WTC11 (cell line): ENCODE data around the gene GPC6. TPM values are rescaled to one million over a fixed set of nuclear protein-coding genes. Genes with fewer than 3 reads are reported as not detected.

ENCODE experiments used
- ATAC-seq: fragments of 200-7000 bp; cut with Tn5 transposase; 2 replicates; pipeline ENCODE4 v1.10.0; 2021; ENCODE audit warnings: mild to moderate bottlenecking, moderate library complexity
- CTCF ChIA-PET: fragments of 300-600 bp; sonication (Branson Sonifier 250); formaldehyde crosslinking; loops from one replicate; lab custom pipeline; 2021; ENCODE audit warnings: antibody characterized with exemption; lab: Charles Lee
- POLR2A ChIA-PET: fragments of 350-600 bp; sonication (Branson Sonifier 250); formaldehyde crosslinking; loops from one replicate; lab custom pipeline; 2021; ENCODE audit warnings: antibody characterized with exemption; lab: Charles Lee
- DNase-seq: peaks from one replicate; pipeline ENCODE4 v3.0.0; 2021; ENCODE audit warnings: low spot score
- H3K27ac Mint-ChIP-seq: 2 replicates; pipeline ENCODE4 v1.8.0; 2021; ENCODE audit warnings: mixed read lengths
- H3K27me3 Mint-ChIP-seq: 2 replicates; pipeline ENCODE4 v1.8.0; 2021; ENCODE audit warnings: low read depth, mild to moderate bottlenecking, moderate library complexity, mixed read lengths
- H3K36me3 Mint-ChIP-seq: 2 replicates; pipeline ENCODE4 v1.8.0; 2021; ENCODE audit warnings: mixed read lengths
- H3K4me1 Mint-ChIP-seq: 2 replicates; pipeline ENCODE4 v1.8.0; 2022; ENCODE audit warnings: mixed read lengths
- H3K4me3 Mint-ChIP-seq: 2 replicates; pipeline ENCODE4 v1.8.0; 2021; ENCODE audit warnings: mild to moderate bottlenecking, moderate library complexity, mixed read lengths
- H3K9me3 Mint-ChIP-seq: 2 replicates; pipeline ENCODE4 v1.8.0; 2021; ENCODE audit warnings: mixed read lengths
- PRRX2 ChIP-seq: fragments of 250-450 bp; sonication (Bioruptor Pico); IDR thresholded peaks from 2 replicates; pipeline ENCODE4 v1.8.0; 2021; ENCODE audit warnings: mild to moderate bottlenecking
- RORB ChIP-seq: fragments of 250-450 bp; sonication (Bioruptor Pico); IDR thresholded peaks from 2 replicates; pipeline ENCODE4 v1.9.0; 2021; ENCODE audit warnings: mild to moderate bottlenecking
- SOX15 ChIP-seq: fragments of 250-450 bp; sonication (Bioruptor Pico); IDR thresholded peaks from 2 replicates; pipeline ENCODE4 v1.9.0; 2021; ENCODE audit warnings: mild to moderate bottlenecking
- ZNF263 ChIP-seq: sonication (generic); formaldehyde crosslinking; IDR thresholded peaks from 2 replicates; pipeline ENCODE4 v1.8.1; 2022; ENCODE audit warnings: low read depth, mild to moderate bottlenecking, moderate library complexity, missing genetic modification reagents
- ZNF396 ChIP-seq: fragments of 250-450 bp; sonication (Bioruptor Pico); IDR thresholded peaks from 2 replicates; pipeline ENCODE4 v1.8.0; 2021; ENCODE audit warnings: mild to moderate bottlenecking, moderate library complexity, borderline replicate concordance
- ZNF423 ChIP-seq: fragments of 250-450 bp; sonication (Bioruptor Pico); IDR thresholded peaks from 2 replicates; pipeline ENCODE4 v2.1.2; 2022; ENCODE audit warnings: mild to moderate bottlenecking, moderate library complexity
- ZNF671 ChIP-seq: fragments of 250-450 bp; sonication (Bioruptor Pico); IDR thresholded peaks from 2 replicates; pipeline ENCODE4 v1.8.0; 2021; ENCODE audit warnings: mild to moderate bottlenecking
- total RNA-seq: library from RNA; stranded (reverse); gene quantifications from 3 replicates; pipeline ENCODE4 v1.2.3, GENCODE V29; 2021
- TF ChIP-seq, protein P1 (sequence below): sonication (generic); formaldehyde crosslinking; IDR thresholded peaks from 2 replicates; pipeline ENCODE4 v1.8.0; 2023; ENCODE audit warnings: mild to moderate bottlenecking, missing genetic modification reagents
- TF ChIP-seq, protein P2 (sequence below): fragments of 250-450 bp; sonication (Bioruptor Pico); conservative IDR thresholded peaks from 2 replicates; pipeline ENCODE4 v1.9.0; 2021; ENCODE audit warnings: mild to moderate bottlenecking
- TF ChIP-seq, protein P3 (sequence below): sonication (generic); formaldehyde crosslinking; IDR thresholded peaks from 2 replicates; pipeline ENCODE4 v1.8.1; 2023; ENCODE audit warnings: mild to moderate bottlenecking, missing genetic modification reagents, moderate library complexity
- TF ChIP-seq, protein P4 (sequence below): fragments of 250-450 bp; sonication (Bioruptor Pico); IDR thresholded peaks from 2 replicates; pipeline ENCODE4 v1.9.0; 2021; ENCODE audit warnings: mild to moderate bottlenecking
- TF ChIP-seq, protein P5 (sequence below): fragments of 250-450 bp; sonication (Bioruptor Pico); IDR thresholded peaks from 2 replicates; pipeline ENCODE4 v2.1.2; 2022; ENCODE audit warnings: mild to moderate bottlenecking, moderate library complexity

The GPC6 gene
- total RNA-seq, 1 experiment from 2014 or later: 19.5 TPM

DNA sequence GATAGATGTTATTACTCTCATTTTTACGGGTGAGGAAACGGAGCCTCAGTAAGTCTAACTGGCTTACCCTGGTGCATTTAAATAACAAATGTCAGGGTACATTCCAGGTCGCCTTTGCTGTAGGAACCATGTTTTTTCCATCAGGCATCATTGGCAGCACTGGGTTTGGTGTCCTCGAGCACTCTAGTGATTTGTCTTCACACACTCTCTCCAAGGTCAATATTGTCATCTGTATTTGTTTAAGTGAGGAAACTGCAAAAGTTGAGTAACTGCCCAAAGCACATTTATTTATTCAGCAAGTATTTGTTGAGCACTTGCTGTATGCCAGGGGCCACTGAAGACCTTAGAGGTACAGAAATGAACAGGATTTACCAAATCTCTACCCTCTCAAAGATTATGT, 1174.3 kb downstream of the GPC6 start (continued):
- TF ChIP-seq ZNF423: no peak
- TF ChIP-seq RORB: no peak

DNA sequence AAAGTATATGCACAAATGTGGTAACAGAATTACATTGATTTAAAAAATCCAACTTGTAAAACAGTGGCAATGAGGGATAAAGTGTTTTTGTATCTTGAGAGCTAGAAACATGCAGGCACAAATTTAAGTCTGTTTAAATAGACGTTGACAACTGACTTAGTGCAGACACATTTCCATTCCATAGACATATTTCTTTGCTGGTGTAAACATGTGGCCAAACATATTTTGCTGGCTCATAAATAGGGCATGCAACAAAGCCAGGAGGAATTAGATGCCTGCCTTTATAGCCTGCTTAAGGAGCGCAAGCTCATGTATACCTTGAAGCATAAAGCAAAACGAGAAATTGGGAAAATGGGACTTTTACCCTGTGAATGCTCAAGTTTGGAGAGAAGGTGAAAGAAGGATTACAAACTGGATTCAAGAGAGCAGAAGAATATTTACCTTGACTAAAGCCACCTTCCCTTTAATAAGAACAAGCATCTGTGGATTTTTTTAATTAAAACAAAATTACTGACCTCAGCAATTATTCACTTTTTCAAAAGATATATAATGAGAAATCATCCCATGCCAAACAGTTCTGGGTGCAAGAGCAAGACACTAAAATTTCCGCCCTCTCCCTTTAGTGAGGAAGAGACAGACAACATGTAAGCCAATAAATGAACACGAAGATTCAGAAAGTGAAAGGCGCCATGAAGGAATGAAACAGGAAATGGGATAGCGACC, 1181.9 kb downstream of the GPC6 start:
- ChIA-PET CTCF (no interaction called here), POLR2A (no interaction called here)
- DNase-seq: no peak
- H3K27me3 Mint-ChIP-seq: no peaks in the 10 kb centered on the region
- no peak for ATAC-seq
- H3K4me3 Mint-ChIP-seq: no peak overlapping the region
- peaks cover 4% of the 10 kb centered on the region for H3K4me1 Mint-ChIP-seq
- no peak for TF ChIP-seq SOX15 (CRISPR knock-in tag)
- H3K9me3 Mint-ChIP-seq: peaks cover 5% of the 10 kb centered on the region
- H3K27ac Mint-ChIP-seq: no peak overlapping the region
- no peaks in the 10 kb centered on the region for H3K36me3 Mint-ChIP-seq

DNA sequence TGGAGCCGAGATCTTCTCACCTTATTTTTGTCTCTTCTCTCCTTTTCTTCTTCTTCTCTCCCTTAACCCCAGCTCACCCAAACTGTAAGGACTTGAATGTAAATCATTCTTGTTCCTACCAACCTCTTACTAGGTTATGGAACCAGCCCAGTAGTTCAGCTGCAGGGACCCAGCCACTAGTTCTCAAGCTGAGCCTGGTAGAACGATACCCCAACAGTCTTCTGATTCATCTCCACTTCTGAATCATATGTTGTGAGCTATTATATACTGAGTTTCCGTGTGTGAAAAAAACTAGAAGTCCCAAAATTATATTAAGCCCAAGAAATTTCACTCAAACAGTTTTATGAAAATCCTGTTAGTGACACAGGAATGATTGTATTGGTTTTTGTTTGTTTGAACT, 1185.1 kb downstream of the GPC6 start:
- ChIA-PET CTCF (no interaction called here), POLR2A (no interaction called here)
- ATAC-seq (no peak), DNase-seq (no peak)
- Mint-ChIP-seq H3K4me3 (no peak overlapping the region), H3K4me1 (peaks cover 7% of the 10 kb centered on the region), H3K27ac (no peak overlapping the region), H3K27me3 (no peaks in the 10 kb centered on the region), H3K9me3 (peaks cover 7% of the 10 kb centered on the region), H3K36me3 (no peaks in the 10 kb centered on the region)
- TF ChIP-seq ZNF263 (CRISPR knock-in tag) (no peak), ZNF396 (CRISPR knock-in tag) (no peak), ZNF671 (CRISPR knock-in tag) (no peak)
- TF ChIP-seq, protein P1, sequence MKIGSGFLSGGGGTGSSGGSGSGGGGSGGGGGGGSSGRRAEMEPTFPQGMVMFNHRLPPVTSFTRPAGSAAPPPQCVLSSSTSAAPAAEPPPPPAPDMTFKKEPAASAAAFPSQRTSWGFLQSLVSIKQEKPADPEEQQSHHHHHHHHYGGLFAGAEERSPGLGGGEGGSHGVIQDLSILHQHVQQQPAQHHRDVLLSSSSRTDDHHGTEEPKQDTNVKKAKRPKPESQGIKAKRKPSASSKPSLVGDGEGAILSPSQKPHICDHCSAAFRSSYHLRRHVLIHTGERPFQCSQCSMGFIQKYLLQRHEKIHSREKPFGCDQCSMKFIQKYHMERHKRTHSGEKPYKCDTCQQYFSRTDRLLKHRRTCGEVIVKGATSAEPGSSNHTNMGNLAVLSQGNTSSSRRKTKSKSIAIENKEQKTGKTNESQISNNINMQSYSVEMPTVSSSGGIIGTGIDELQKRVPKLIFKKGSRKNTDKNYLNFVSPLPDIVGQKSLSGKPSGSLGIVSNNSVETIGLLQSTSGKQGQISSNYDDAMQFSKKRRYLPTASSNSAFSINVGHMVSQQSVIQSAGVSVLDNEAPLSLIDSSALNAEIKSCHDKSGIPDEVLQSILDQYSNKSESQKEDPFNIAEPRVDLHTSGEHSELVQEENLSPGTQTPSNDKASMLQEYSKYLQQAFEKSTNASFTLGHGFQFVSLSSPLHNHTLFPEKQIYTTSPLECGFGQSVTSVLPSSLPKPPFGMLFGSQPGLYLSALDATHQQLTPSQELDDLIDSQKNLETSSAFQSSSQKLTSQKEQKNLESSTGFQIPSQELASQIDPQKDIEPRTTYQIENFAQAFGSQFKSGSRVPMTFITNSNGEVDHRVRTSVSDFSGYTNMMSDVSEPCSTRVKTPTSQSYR (CRISPR knock-in tag): no peak
- TF ChIP-seq, protein P2, sequence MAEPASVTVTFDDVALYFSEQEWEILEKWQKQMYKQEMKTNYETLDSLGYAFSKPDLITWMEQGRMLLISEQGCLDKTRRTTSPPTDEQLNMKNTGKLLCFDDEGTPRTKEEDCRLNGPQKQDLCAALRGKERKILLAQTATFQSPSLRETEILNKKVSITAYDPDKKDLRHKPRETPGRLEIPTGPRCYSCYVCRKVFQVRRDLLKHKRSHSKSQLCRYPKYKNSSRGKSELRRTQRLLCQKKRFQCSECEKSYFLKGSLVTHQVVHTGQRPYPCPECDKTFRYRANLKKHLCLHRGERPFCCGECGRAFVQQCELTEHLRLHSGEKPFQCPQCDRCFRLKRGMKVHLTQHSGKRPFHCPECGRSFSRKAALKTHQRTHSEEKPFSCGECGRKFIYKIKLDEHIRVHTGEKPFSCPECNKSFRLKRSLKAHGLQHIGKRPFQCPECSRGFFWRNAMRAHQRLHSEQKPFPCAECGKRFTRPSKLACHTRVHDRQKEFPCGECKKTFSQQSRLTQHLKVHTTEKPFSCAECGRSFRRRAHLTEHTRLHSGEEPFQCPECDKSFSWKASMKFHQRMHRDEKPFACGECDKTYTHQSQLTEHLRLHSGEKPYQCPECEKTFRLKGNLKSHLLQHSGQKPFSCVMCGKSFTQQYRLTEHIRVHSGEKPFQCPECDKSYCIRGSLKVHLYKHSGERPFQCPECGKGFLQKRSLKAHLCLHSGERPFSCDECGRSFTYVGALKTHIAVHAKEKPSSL (CRISPR knock-in tag): no peak
- TF ChIP-seq, protein P3, sequence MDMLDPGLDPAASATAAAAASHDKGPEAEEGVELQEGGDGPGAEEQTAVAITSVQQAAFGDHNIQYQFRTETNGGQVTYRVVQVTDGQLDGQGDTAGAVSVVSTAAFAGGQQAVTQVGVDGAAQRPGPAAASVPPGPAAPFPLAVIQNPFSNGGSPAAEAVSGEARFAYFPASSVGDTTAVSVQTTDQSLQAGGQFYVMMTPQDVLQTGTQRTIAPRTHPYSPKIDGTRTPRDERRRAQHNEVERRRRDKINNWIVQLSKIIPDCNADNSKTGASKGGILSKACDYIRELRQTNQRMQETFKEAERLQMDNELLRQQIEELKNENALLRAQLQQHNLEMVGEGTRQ (CRISPR knock-in tag): no peak

DNA sequence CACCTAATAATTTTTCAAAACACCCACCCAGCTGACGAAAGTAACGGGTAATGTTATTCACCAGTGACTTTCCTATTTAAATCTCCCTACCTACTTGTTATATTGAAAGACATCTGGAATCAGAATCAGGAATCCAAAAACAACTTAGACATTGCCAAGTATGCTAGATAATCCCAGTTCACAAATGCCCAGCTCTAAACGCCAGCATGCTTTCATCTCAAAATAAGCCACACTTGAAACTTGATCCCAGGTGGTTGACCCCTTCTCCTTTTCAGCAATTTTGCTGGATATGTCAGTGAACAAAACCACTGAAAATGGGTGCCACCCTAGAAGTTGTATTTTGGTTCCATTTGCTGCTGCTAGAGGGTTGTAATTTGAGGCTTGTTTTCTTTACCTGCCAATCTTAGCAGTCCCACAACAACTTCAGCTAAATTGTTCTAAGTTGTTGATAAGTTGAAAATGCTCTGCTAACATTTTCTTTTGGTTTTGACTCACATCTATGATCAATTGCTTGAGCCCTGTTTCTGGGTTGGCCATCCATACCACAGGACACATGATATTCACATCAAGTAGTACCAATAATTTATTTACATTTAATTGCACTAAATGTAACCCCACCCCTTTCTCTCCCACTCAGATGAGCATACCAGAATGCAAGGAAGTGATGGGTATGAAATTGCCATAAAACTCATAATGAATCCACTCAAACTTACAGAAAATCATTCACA, 1186.4 kb downstream of the GPC6 start:
- CTCF ChIA-PET: no interaction called here
- H3K27ac Mint-ChIP-seq: no peak overlapping the region

More for the DNA sequence above, 1186.4 kb downstream of the GPC6 start:
- ATAC-seq (no peak), DNase-seq (no peak)
- no peaks in the 10 kb centered on the region for H3K27me3 Mint-ChIP-seq
- no peak overlapping the region for H3K4me3 Mint-ChIP-seq
- 0 out of 2 replicates have a peak, but pooled peaks cover 6% of the 10 kb centered on the region for H3K36me3 Mint-ChIP-seq
- H3K9me3 Mint-ChIP-seq: peaks cover 18% of the 10 kb centered on the region
- H3K4me1 Mint-ChIP-seq: peaks cover 7% of the 10 kb centered on the region
- TF ChIP-seq, protein P2 (CRISPR knock-in tag): no peak
- TF ChIP-seq, protein P4, sequence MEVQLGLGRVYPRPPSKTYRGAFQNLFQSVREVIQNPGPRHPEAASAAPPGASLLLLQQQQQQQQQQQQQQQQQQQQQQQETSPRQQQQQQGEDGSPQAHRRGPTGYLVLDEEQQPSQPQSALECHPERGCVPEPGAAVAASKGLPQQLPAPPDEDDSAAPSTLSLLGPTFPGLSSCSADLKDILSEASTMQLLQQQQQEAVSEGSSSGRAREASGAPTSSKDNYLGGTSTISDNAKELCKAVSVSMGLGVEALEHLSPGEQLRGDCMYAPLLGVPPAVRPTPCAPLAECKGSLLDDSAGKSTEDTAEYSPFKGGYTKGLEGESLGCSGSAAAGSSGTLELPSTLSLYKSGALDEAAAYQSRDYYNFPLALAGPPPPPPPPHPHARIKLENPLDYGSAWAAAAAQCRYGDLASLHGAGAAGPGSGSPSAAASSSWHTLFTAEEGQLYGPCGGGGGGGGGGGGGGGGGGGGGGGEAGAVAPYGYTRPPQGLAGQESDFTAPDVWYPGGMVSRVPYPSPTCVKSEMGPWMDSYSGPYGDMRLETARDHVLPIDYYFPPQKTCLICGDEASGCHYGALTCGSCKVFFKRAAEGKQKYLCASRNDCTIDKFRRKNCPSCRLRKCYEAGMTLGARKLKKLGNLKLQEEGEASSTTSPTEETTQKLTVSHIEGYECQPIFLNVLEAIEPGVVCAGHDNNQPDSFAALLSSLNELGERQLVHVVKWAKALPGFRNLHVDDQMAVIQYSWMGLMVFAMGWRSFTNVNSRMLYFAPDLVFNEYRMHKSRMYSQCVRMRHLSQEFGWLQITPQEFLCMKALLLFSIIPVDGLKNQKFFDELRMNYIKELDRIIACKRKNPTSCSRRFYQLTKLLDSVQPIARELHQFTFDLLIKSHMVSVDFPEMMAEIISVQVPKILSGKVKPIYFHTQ: no peak
- no peak for TF ChIP-seq PRRX2 (CRISPR knock-in tag)
- TF ChIP-seq, protein P5, sequence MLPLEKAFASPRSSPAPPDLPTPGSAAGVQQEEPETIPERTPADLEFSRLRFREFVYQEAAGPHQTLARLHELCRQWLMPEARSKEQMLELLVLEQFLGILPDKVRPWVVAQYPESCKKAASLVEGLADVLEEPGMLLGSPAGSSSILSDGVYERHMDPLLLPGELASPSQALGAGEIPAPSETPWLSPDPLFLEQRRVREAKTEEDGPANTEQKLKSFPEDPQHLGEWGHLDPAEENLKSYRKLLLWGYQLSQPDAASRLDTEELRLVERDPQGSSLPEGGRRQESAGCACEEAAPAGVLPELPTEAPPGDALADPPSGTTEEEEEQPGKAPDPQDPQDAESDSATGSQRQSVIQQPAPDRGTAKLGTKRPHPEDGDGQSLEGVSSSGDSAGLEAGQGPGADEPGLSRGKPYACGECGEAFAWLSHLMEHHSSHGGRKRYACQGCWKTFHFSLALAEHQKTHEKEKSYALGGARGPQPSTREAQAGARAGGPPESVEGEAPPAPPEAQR (CRISPR knock-in tag): no peak
- POLR2A ChIA-PET: no interaction called here
